Dermis blood vessel endothelial cell (primary cell): ENCODE results near the gene MAST2. TPM values are rescaled to one million over a fixed set of nuclear protein-coding genes. Genes with fewer than 3 reads are reported as not detected.
"Not testable (repeated sequence)": the region's sequence is repeated elsewhere in the genome, so short reads cannot be mapped to it uniquely, and the experiment has no call there.

ENCODE experiments used
- DNase-seq: peaks from one replicate; pipeline ENCODE4 v3.0.0; 2010
- total RNA-seq: library from RNA; depleted of rRNA; stranded (reverse); fragments of >200 nt; gene quantifications from 2 replicates; pipeline ENCODE4 v1.2.3, GENCODE V29; 2014

Gene MAST2
- total RNA-seq, 1 donor from 2014 or later, result 17.2 TPM

- no peak for DNase-seq
Measured at GRCh38 chr1:45895406-45895805, 92.0 kb downstream of the MAST2 start.

GRCh38 chr1:45906883-45907282 is 103.5 kb downstream of the MAST2 start:
- no peak for DNase-seq

- no peak for DNase-seq
Measured at GRCh38 chr1:45908611-45909140, 105.3 kb downstream of the MAST2 start.

- no peak for DNase-seq
Measured at GRCh38 chr1:45911634-45912033, 108.2 kb downstream of the MAST2 start.

- DNase-seq, result no peak
Measured at GRCh38 chr1:45913183-45913683, 109.8 kb downstream of the MAST2 start.

- no peak for DNase-seq
Measured at GRCh38 chr1:45913731-45914501, 110.5 kb downstream of the MAST2 start.

GRCh38 chr1:45914836-45915235 is 111.4 kb downstream of the MAST2 start:
- DNase-seq, result no peak

- DNase-seq, result no peak
Measured at GRCh38 chr1:45922374-45922773, 119.0 kb downstream of the MAST2 start.

GRCh38 chr1:45922813-45923212 is 119.4 kb downstream of the MAST2 start:
- DNase-seq, result no peak

GRCh38 chr1:45923343-45923742 is 119.9 kb downstream of the MAST2 start:
- no peak for DNase-seq

- no peak for DNase-seq
Measured at GRCh38 chr1:45924736-45925135, 121.3 kb downstream of the MAST2 start.

- no peak for DNase-seq
Measured at GRCh38 chr1:45925728-45926287, 122.4 kb downstream of the MAST2 start.

- no peak for DNase-seq
Measured at GRCh38 chr1:45926330-45926729, 122.9 kb downstream of the MAST2 start.

- not testable (repeated sequence) for DNase-seq
Measured at GRCh38 chr1:45927231-45927915, 124.0 kb downstream of the MAST2 start.

- no peak for DNase-seq
Measured at GRCh38 chr1:45928486-45929205, 125.2 kb downstream of the MAST2 start.

- peak; percentile 47 for DNase-seq
Measured at GRCh38 chr1:45929257-45929687, 125.9 kb downstream of the MAST2 start.

- DNase-seq, result no peak
Measured at GRCh38 chr1:45930258-45931150, 127.1 kb downstream of the MAST2 start.

- not testable (repeated sequence) for DNase-seq
Measured at GRCh38 chr1:45932205-45932604, 128.8 kb downstream of the MAST2 start.

- no peak for DNase-seq
Measured at GRCh38 chr1:45934947-45935346, 131.5 kb downstream of the MAST2 start.

- DNase-seq, result no peak
Measured at GRCh38 chr1:45938029-45938428, 134.6 kb downstream of the MAST2 start.

GRCh38 chr1:45942411-45942810 is 139.0 kb downstream of the MAST2 start:
- DNase-seq, result no peak

GRCh38 chr1:45943185-45943584 is 139.8 kb downstream of the MAST2 start:
- DNase-seq, result no peak
